Vagina (tissue), 2 donors: ENCODE data around the gene C5AR2.

Source experiments
- CTCF ChIP-seq, 3 experiments: fragments of 450-650 bp in 2 of 3; fragments of 200-600 bp in 1 of 3; sonication (generic) in 1 of 3; IDR thresholded peaks; one replicate each; pipeline ENCODE4 v1.5.1; 2017 to 2019; ENCODE audit warnings: antibody characterized with exemption in 3 of 3, mild to moderate bottlenecking in 2 of 3, moderate library complexity in 2 of 3
- POLR2A ChIP-seq, 2 donors: fragments of 450-650 bp; IDR thresholded peaks; one replicate each; pipeline ENCODE4 v1.6.1; 2017; ENCODE audit warnings: antibody characterized with exemption in 2 of 2, mild to moderate bottlenecking in 2 of 2, moderate library complexity in 2 of 2
- POLR2AphosphoS5 ChIP-seq, 2 donors: sonication (generic); formaldehyde crosslinking; IDR thresholded peaks; one replicate each; pipeline ENCODE4 v1.9.0; 2017; ENCODE audit warnings: antibody characterized with exemption in 2 of 2, mild to moderate bottlenecking in 2 of 2, low read depth in 1 of 2; ENCODE audit not compliant: insufficient read depth in 1 of 2

- TF ChIP-seq CTCF (IDR thresholded peaks at IDR 0.05) (no peak), POLR2A (IDR thresholded peaks at IDR 0.05) (no peak), POLR2AphosphoS5 (IDR thresholded peaks at IDR 0.05; ENCODE audit: insufficient read depth in 1 of 2, low read depth in 1 of 2) (no peak)
Observed at GRCh38 chr19:47350630-47351029, 18.7 kb downstream of the C5AR2 start.
